ENCODE data around the gene HSBP1L1. TPM values are rescaled to one million over a fixed set of nuclear protein-coding genes. Genes with fewer than 3 reads are reported as not detected.

The HSBP1L1 gene
- total and polyA plus RNA-seq, 4 donors, result 12.2 to 61.0 (median 26.4) TPM

- H3K4me1 ChIP-seq (ENCODE audit: control insufficient read depth in 4 of 4, insufficient read depth in 4 of 4, low read length in 3 of 4), result peaks cover 28 to 67% (median 60%) of the 10 kb centered on the region in 4 donors
- no peak for DNase-seq (ENCODE audit: low spot score)
- peak overlapping the region; percentile 38 to 96 (median 92) for H3K4me3 ChIP-seq (ENCODE audit: low read depth in 1 of 3, low read length in 3 of 3)
- TF ChIP-seq FOXA2 (IDR thresholded peaks at IDR 0.05), result peak; percentile 62
- TF ChIP-seq, protein P1, sequence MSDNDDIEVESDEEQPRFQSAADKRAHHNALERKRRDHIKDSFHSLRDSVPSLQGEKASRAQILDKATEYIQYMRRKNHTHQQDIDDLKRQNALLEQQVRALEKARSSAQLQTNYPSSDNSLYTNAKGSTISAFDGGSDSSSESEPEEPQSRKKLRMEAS (IDR thresholded peaks at IDR 0.05), result peak; percentile 13
- TF ChIP-seq, protein P2, sequence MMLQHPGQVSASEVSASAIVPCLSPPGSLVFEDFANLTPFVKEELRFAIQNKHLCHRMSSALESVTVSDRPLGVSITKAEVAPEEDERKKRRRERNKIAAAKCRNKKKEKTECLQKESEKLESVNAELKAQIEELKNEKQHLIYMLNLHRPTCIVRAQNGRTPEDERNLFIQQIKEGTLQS (IDR thresholded peaks at IDR 0.05), result no peak
- TF ChIP-seq YY1 (IDR thresholded peaks at IDR 0.05), result no peak
- no peak for TF ChIP-seq NR2F2 (IDR thresholded peaks at IDR 0.05)
- H3K27ac ChIP-seq (ENCODE audit: low read depth in 1 of 2, low read length in 2 of 2), result peak overlapping the region; percentile 91
- H3K36me3 ChIP-seq (ENCODE audit: control insufficient read depth in 4 of 4, insufficient read depth in 3 of 4, low read depth in 1 of 4, low read length in 3 of 4), result peaks cover 0 to 4% (median 0%) of the 10 kb centered on the region in 4 donors
- WGBS, result 63% methylated on average over 23 of the region's 23 CpGs
- H3K9me3 ChIP-seq (ENCODE audit: control insufficient read depth in 4 of 4, low read length in 3 of 4), result no peaks in the 10 kb centered on the region
- peak overlapping the region in 1 of 2 donors; percentile 88 for H3K9ac ChIP-seq (ENCODE audit: low read depth in 1 of 2, low read length in 2 of 2)
- no peaks in the 10 kb centered on the region for H3K27me3 ChIP-seq (ENCODE audit: control insufficient read depth in 4 of 4, insufficient read depth in 4 of 4, low read length in 3 of 4)
Observed at GRCh38 chr18:79948719-79949411, 15.6 kb upstream of the HSBP1L1 start.

DNA sequence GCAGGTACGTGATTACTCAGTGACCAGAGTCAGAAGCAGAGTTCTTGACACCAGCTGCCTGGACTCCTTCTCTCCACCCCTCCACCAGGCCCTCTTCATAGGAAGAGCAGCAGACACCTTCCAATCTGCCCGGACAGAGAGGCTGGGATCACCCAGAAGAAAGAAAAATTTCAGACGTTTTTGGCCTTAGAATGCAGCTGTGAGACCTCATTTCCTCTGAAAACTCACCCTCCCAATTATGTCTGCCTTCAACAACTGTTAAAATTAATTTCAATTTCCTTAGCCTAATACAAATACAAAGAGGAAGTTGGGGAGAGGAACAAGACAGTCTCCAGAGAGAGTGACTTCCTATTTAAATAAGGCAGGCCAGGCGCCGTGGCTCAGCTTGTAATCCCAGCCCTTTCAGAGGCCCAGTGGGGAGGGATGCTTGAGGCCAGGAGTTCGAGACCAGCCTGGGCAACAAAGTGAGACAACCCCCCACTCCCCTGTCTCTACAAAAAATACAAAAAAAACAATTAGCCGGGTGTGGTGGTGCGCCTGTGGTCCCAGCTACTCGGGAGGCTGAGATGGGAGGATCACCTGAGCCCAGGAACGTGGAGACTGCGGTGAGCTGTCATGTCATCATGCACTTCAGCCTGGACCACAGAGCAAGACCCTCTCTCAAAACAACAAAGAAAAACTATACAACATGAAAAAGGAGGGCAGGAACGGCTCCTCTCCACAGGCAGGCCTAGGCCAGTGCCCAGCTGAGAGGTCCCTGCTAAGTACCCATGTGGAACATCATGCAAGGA, 14.6 kb upstream of the HSBP1L1 start:
- H3K27me3 ChIP-seq (ENCODE audit: control insufficient read depth in 4 of 4, insufficient read depth in 4 of 4, low read length in 3 of 4), result no peaks in the 10 kb centered on the region
- H3K4me1 ChIP-seq (ENCODE audit: control insufficient read depth in 4 of 4, insufficient read depth in 4 of 4, low read length in 3 of 4), result peaks cover 20 to 60% (median 52%) of the 10 kb centered on the region in 4 donors
- WGBS, result 19% methylated on average over 12 of the region's 12 CpGs
- peak overlapping the region; percentile 90 to 96 (median 92) for H3K4me3 ChIP-seq (ENCODE audit: low read depth in 1 of 3, low read length in 3 of 3)
- peak overlapping the region; percentile 91 for H3K27ac ChIP-seq (ENCODE audit: low read depth in 1 of 2, low read length in 2 of 2)
- no peaks in the 10 kb centered on the region for H3K9me3 ChIP-seq (ENCODE audit: control insufficient read depth in 4 of 4, low read length in 3 of 4)
- DNase-seq (ENCODE audit: low spot score), result no peak
- H3K36me3 ChIP-seq (ENCODE audit: control insufficient read depth in 4 of 4, insufficient read depth in 3 of 4, low read depth in 1 of 4, low read length in 3 of 4), result peaks cover 0 to 4% (median 0%) of the 10 kb centered on the region in 4 donors
- H3K9ac ChIP-seq (ENCODE audit: low read depth in 1 of 2, low read length in 2 of 2), result peak overlapping the region; percentile 88 to 95
- peak; percentile 10 for TF ChIP-seq NR2F2 (IDR thresholded peaks at IDR 0.05)
- TF ChIP-seq, protein P2 (IDR thresholded peaks at IDR 0.05), result no peak
- TF ChIP-seq HNF4G (IDR thresholded peaks at IDR 0.05), result no peak
- TF ChIP-seq TAF1 (conservative IDR thresholded peaks at IDR 0.05), result no peak
- TF ChIP-seq SP1 (IDR thresholded peaks at IDR 0.05), result no peak
- TF ChIP-seq JUND (IDR thresholded peaks at IDR 0.05), result no peak
- no peak for TF ChIP-seq FOXA2 (IDR thresholded peaks at IDR 0.05)
- TF ChIP-seq HNF4A (conservative IDR thresholded peaks at IDR 0.05), result no peak
- TF ChIP-seq EGR1 (IDR thresholded peaks at IDR 0.05; ENCODE audit: low read depth in 2 of 2), result no peak
- peak in 1 of 2 donors; percentile 10 for TF ChIP-seq GABPA (IDR thresholded peaks at IDR 0.05 in 1 of 2, conservative IDR thresholded peaks at IDR 0.05 in 1 of 2)

GRCh38 chr18:79950515-79951341, 13.7 kb upstream of the HSBP1L1 start:
- no peaks in the 10 kb centered on the region for H3K9me3 ChIP-seq (ENCODE audit: control insufficient read depth in 4 of 4, low read length in 3 of 4)
- H3K36me3 ChIP-seq (ENCODE audit: control insufficient read depth in 4 of 4, insufficient read depth in 3 of 4, low read depth in 1 of 4, low read length in 3 of 4), result peaks cover 0 to 4% (median 0%) of the 10 kb centered on the region in 4 donors
- H3K4me3 ChIP-seq (ENCODE audit: low read depth in 1 of 3, low read length in 3 of 3), result peak overlapping the region; percentile 90 to 96 (median 92)
- WGBS, result 2% methylated on average over 81 of the region's 81 CpGs
- no peaks in the 10 kb centered on the region for H3K27me3 ChIP-seq (ENCODE audit: control insufficient read depth in 4 of 4, insufficient read depth in 4 of 4, low read length in 3 of 4)
- H3K4me1 ChIP-seq (ENCODE audit: control insufficient read depth in 4 of 4, insufficient read depth in 4 of 4, low read length in 3 of 4), result peaks cover 13 to 51% (median 44%) of the 10 kb centered on the region in 4 donors
- peak overlapping the region; percentile 91 for H3K27ac ChIP-seq (ENCODE audit: low read depth in 1 of 2, low read length in 2 of 2)
- peak overlapping the region; percentile 88 to 95 for H3K9ac ChIP-seq (ENCODE audit: low read depth in 1 of 2, low read length in 2 of 2)
- DNase-seq (ENCODE audit: low spot score), result no peak
- TF ChIP-seq NR2F2 (IDR thresholded peaks at IDR 0.05), result no peak
- TF ChIP-seq, protein P3, sequence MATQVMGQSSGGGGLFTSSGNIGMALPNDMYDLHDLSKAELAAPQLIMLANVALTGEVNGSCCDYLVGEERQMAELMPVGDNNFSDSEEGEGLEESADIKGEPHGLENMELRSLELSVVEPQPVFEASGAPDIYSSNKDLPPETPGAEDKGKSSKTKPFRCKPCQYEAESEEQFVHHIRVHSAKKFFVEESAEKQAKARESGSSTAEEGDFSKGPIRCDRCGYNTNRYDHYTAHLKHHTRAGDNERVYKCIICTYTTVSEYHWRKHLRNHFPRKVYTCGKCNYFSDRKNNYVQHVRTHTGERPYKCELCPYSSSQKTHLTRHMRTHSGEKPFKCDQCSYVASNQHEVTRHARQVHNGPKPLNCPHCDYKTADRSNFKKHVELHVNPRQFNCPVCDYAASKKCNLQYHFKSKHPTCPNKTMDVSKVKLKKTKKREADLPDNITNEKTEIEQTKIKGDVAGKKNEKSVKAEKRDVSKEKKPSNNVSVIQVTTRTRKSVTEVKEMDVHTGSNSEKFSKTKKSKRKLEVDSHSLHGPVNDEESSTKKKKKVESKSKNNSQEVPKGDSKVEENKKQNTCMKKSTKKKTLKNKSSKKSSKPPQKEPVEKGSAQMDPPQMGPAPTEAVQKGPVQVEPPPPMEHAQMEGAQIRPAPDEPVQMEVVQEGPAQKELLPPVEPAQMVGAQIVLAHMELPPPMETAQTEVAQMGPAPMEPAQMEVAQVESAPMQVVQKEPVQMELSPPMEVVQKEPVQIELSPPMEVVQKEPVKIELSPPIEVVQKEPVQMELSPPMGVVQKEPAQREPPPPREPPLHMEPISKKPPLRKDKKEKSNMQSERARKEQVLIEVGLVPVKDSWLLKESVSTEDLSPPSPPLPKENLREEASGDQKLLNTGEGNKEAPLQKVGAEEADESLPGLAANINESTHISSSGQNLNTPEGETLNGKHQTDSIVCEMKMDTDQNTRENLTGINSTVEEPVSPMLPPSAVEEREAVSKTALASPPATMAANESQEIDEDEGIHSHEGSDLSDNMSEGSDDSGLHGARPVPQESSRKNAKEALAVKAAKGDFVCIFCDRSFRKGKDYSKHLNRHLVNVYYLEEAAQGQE (IDR thresholded peaks at IDR 0.05), result no peak
- TF ChIP-seq, protein P2 (IDR thresholded peaks at IDR 0.05), result no peak
- no peak for TF ChIP-seq JUND (IDR thresholded peaks at IDR 0.05)
- no peak for TF ChIP-seq GABPA (IDR thresholded peaks at IDR 0.05 in 1 of 2, conservative IDR thresholded peaks at IDR 0.05 in 1 of 2)
- TF ChIP-seq, protein P1 (IDR thresholded peaks at IDR 0.05), result no peak
- no peak for TF ChIP-seq CTCF (IDR thresholded peaks at IDR 0.05; ENCODE audit: low read depth, low read length, missing input control)
- no peak for TF ChIP-seq HNF4A (conservative IDR thresholded peaks at IDR 0.05)
